ENCODE results near the gene EML6. TPM values are rescaled to one million over a fixed set of nuclear protein-coding genes. Genes with fewer than 3 reads are reported as not detected.

The EML6 gene
- total RNA-seq, 1 donor from 2014 or later: 29.7 TPM

DNA sequence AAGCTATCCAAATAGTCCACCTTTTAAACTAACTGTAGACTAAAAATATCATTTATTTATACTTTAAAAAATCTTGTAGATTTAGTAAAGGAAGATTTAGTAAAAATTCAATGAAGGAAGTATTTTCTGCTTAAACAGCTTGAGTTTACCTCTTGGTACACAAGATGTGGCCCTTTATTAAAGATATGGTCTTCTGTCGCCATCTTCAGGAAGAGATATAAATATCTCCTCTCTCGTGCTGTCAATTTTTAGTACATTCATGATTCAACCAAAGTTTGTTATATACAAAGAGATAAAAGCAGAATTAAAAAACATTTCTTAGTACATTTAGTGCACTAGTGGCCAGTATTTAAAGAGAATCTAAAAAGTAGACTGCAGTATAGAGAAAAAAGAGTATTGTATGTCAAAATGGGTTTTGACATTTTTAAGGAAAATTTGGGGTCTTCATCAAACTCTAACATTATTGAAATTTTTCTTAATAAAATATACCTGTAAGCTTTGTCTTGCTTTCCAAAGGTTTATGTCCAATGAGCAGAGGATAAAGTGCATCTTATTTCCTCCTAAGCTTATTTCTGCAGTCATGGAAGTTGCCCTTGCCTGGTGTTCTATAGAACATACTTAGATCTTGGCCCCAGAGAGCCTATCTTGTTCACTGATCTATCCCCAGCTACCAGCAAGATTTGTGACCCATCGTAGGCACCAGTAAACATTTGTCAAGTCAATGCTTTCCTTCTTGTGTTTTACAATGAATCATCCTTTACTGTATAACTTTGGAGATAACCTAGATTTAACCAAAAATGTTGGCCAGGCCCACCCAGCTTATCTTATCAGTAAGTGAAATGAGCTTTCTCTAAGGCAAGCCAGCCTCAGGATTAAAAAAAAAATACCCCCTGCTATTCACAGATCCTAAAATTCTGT lies 18.5 kb upstream of the EML6 start:
- DNase-seq (ENCODE audit: low read depth): peak; percentile 78

DNA sequence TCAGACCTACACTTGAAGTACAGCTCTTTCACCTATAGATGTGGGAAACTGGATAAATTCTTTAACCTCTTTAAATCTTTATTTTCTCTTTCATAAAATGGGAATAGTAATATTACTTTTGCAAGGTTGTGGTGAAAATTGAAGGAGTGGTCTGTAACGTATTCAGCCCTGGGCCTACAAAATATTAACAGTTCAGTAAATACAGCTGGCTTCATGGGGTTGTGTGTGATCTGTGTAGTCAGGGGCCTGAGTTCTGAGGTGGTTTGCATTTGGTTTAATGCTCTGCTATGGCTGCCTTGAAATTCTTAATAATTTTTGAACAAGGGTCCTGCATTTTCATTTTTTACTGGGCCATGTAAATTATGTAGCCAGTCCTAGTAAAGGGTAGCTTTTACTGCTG lies 16.8 kb upstream of the EML6 start:
- DNase-seq (ENCODE audit: low read depth): no peak

DNA sequence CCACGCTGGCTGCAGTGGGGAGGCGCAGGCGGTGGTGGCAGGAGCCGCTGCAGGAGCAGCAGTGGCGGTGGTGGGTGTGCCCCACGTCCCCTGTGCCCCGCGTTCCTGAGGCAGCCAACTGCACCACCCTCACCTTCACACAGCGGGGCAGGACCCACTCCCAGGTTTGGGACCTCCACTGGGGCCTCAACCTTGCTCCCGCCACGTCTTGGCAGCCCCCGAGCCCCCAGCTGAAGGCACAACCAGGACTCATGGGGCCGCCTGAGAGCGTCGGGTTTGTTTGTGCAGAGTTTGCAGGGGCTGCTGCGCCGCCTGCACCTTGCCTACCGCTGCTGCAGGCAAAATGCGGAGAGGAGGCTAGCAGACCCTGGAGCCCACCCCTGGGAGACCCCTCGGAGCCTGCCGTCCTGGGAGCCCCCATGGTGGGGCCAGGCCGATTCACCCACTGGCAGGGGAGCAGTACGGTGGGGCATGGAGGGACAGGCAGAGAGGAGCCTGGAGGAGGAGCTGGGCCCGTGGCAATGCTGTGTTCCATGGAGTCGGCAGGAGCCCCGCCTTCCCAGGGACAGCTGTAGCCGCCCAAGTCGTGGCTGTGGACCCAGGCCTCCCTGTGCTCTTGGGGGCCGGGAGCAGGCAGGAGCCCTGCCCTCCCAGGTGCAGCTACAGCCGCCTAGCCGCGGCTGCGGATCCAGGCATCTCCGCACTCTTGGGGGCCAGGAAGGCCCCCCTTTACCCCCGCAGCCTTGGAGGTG lies 14.7 kb upstream of the EML6 start:
- peak; percentile 23 for DNase-seq (ENCODE audit: low read depth)

DNA sequence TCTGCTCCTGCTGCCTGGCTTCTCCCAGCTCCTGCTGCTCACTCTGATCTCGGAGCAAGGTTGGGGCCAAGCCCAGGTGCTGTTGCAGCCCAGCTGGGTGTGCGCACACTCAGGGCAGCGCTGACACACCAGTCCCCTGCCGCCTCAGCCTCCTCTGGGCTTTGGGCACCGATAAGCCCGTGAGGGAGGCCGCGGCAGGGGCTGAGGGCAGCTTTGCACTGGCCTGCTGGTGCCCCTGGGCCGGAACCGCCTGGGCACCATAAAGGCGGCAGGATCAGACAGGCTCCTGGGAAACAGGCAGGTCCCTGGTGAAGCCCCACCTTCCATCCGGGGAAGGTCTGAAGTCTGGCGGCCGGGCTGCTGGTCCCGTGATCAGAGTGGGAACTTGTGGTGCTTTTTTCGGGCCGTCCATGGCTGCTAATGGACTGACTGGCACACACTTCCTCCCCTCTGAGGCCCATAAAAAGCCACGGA lies 14.1 kb upstream of the EML6 start:
- DNase-seq (ENCODE audit: low read depth): no peak

DNA sequence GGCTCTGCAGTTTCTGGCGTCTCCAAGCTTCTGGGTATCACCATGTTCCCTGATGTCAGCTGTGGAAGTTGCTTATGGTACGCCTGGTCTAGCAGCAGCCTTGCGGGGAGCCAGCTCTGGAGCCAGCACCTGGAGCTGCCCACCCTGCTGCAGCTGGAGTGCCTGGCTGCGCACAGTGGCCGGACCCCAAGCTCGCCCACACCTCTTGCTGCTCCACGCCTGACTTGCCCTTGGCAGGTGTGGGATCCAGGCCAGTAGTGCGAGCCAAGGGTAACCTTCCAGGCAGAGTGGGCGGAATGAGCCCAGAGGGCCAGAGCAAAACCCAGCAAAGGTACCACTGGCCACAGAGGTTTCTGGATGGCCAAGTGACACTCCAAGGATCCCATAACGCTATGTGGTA lies 13.2 kb upstream of the EML6 start:
- DNase-seq (ENCODE audit: low read depth): no peak

DNA sequence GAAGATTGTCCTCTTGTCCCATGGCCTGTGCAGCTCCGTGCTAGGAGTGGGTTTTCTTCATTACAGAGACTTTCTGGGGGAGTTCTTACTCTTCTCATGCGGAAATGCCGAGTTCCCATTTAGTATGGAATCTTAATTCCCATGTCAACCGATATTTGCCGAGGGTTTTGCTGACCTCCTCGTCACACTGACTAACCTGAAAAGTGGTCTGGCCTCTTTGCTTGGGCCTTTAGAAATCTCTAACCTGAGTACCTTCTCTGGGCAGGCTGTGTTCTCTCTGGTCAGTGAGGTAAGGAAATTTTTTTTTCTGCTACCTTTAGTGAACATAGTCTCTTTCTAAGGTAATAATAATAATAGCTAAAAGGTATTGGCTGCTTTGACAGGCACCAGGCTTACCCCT lies 10.9 kb upstream of the EML6 start:
- no peak for DNase-seq (ENCODE audit: low read depth)

DNA sequence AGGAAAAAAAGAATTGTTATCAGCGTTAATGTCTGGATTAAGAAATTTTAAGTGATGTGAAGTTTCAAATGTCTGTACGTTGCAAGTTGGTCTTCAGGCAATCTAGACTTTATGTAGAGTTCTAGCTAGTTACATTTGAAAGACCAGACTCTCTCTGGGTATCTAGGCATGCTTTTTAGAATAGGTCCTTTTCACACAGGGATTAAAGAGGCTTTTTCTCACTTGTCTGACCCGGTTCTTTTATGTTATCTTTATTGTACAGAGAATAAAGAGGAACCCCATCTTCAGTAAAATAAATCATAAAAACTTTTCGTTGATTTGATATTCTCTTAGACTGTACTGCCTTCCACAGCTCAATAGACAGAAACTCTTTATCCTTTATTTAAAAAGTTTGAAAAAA lies 8.5 kb upstream of the EML6 start:
- no peak for DNase-seq (ENCODE audit: low read depth)

DNA sequence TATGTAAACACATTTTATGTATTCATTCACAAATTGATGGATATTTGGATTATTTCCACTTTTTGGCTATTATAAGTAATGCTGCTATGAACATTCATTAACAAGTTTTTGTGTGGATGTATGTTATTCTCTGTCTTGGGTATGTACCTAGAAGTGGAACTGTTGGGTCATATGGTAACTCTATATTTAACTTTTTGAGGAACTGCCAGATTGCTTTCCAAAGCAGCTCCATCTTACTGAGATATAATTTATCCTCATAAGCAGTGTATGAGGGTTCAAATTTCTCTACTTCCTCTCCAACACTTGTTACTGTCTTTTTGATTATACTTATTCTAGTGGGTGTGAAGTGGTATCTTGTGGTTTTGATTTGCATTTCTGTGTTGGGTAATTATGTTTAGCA lies 7.1 kb upstream of the EML6 start:
- DNase-seq (ENCODE audit: low read depth): no peak

DNA sequence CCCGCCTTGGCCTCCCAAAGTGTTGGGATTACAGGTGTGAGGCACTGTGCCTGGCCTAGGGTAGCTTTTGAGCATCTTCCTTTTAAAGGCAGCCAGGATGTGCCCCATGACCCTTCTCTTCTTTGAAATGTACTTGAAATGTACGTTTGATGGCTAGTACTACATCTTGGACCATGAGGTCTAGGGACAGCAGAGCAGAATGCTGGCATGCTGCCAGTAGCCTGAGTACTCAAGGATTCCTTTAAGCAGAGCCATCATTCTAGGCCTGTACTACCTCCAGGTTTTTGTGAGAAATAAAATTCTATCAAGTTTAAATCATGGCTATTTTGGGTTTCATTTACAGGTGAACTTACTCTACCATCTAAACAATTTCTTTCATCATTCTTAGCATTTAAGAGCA lies 2.9 kb upstream of the EML6 start:
- no peak for DNase-seq (ENCODE audit: low read depth)

DNA sequence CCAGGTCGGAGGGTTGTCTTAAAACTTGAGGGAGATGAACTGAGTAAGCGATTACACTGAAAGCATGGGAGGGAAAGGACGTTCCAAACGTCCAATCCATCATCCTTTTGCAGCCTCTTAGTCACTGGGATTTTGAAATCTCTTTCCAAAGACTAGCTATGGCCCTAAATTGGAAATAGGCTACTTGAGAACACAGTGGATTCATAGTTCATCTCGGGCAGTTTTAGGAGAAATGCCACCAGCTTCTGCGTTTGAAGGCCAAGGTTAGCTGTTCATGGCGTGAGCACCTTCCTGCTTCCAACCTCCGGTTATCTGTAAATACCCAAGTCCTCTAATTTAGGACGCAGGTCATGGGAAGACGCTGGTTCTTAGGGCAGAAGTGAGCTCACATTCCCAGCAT lies 821 bp upstream of the EML6 start:
- DNase-seq (ENCODE audit: low read depth): no peak

DNA sequence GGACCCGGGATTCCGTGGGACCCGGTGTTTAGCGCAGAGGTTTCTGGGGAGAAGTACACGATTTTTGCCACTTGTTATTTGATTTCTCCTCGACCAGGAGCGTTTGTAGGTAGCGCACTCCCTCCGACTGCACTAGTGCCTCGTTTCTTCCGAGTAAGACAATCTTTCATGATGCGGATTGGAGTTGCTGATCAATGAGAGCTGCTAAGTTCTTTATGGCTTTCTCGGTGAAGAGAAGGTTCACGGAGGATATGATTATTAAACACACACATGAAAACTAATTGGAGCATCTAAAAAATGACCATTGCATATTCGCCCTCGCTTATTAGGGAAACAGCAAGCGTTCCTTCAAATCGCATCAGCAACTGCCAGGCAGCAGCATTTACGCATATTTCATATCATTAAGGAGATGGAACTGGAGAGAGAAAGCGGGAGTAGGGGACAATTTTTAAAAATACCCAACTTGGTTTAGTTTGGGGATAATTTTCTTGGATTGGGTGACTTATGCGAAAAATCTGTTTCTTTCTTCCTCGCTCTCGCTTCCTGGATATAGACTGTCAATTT lies 616 bp downstream of the EML6 start:
- no peak for DNase-seq (ENCODE audit: low read depth)

DNA sequence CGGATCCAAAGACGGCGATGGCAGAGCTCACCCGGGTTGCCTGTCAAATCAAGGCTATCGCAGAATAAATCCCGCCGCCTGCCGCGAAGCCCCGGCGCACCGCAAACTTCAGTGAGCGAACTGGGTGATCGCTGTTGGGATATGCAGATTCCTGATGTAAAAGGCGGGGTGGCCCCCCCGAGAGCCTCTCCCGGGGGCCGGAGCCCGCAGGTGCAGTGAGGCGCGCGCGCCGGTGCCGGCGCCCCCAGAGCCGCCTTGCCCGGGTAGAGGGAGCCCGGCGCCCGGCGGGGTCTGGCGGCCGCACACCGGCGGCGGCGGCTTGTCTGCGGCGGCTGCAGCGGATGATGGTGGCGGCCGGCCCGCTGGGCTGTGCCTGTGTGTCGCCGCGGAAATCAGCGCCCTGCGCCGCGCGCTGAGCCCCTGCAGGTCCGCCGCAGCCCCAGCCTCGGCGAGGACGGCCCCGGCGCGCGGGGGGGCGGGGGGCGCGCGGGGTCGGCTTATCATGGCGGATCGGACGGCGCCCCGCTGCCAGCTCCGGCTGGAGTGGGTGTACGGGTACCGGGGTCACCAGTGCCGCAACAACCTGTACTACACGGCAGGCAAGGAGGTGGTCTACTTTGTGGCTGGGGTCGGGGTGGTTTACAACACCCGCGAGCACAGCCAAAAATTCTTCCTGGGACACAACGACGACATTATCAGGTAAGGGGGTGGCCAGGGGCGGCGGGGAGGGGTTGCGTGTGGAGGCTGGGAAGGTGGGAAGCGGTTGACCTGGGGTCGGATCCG lies 1.3 kb downstream of the EML6 start:
- no peak for DNase-seq (ENCODE audit: low read depth)

DNA sequence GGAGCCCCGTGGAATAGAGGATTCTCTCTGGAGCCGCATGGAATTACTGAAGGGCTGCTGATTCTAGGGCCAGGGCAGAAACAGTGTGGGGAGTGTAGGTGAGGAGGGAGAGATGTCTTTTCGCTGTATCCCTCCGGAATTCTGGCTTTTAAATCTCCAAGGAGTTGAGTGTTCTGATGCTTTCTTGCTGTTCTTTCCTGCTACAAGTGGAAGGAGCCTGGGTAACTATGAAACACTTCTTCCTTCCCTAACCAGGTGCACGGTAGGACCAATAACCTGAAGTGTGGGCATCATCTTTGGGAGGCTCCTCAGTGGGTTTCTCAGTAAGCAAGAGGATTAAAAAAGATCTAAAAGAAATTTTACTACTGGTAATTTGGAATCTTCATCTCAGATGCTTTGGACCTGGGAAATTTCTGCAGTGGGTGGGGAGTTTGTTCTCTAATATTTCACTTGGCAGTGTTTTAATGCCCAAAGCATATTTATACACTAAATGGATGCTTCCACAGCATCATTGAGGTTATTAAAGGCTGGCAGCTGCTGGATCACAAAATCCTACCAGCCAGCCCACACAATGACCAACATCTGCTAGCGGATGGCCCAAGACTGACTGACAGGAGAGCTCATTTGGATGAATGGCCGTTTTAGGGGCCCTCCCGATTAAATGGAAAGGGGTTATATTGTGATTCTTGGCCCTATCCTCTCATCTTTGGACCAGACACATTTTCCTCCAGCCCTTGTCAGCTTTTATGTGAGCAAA lies 2.1 kb downstream of the EML6 start:
- DNase-seq (ENCODE audit: low read depth): peak; percentile 50

DNA sequence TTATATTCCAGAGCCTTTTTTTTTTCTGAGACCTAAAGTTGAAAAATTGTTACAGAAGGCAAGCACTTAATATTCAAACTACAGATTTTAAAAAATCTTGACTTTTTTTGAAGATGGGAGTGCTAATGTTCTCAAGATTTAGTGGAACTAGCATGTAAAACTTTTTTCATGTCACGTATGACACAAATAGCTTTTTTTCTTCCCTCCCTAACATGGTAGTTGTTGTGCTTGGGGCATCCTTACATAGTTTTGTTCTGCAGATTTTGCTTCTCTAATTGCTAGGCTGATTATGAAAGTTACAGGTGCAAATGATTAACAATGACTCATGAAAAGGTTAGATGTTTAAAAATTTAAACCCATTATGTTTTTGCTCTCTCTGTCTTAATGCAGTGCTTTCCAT lies 3.0 kb downstream of the EML6 start:
- DNase-seq (ENCODE audit: low read depth): no peak

DNA sequence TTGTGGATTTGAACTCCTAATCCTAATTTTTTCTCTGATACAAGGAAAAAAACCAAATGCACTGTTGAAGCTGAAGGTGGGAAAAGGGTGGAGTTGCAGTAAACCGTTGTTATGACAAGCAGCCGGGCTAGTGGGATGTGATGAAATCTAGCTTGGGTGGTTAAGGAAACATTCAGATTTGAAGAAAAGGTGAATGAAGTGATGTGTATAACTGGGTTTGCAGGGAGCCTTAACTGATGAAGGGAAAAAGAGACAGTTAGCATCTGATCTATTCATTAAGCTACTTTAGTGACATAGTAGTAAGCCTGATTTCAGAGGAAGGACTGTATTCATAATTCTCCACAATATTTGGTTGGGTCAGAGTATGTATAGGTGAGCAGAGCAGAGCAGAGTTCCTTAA lies 3.5 kb downstream of the EML6 start:
- DNase-seq (ENCODE audit: low read depth): no peak

DNA sequence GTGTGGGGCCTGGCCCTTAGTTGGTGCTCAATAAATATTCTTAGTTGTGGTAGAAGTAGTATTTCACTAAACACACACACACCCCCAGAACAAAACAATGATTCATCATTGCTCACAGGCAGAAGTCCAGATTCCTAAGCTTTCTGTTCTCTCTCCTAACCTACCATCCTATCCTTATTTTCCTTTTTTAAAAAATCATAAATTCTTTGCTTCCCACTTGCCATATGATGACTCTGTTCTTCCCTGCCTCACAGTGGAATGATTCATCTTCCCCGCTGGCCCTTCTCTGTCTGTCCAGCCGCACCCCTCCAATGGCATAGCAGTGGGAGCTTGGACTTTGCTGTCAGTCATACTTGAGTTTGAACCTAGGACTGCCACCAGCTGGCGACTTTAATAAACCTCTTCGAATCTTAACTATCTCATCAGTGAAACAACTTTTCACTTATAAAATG lies 5.2 kb downstream of the EML6 start:
- peak; percentile 81 for DNase-seq (ENCODE audit: low read depth)

DNA sequence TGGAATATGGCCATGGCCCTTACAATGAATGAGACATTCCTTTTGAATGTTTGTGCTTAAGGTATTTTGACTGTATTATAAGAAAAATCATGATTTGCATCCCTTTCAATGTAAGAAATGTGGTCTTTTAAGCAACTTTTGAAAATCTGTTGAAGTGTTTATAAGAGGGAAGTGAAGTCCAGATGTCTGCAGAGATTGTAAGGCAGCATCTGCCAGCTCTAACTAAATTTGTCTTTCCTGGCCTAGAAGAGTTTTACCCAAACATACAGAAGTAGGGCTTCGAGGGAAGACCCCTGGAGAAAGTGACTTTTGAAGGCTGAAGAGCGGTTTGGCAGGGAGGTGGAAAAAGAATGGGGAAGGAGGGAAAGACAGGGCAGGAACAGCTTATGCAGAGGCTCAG lies 12.2 kb downstream of the EML6 start:
- no peak for DNase-seq (ENCODE audit: low read depth)

DNA sequence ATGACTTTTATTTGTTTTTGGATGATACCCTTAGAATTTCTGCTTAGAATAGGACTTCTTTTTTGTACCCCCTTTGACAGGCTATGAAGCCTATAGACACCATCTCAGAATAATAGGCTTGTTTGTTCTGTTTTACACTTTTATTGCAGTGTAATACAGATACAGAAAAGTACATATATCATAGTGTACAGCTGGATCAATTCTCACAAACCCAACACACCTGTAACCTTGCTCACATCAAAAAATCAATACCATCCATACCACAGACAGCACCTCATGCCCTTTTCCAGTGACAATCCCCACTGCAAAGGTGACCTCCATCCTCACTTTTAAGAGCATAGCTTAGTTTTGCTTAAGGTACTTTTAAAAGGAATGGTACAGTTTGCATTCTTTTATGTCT lies 14.8 kb downstream of the EML6 start:
- DNase-seq (ENCODE audit: low read depth): no peak

DNA sequence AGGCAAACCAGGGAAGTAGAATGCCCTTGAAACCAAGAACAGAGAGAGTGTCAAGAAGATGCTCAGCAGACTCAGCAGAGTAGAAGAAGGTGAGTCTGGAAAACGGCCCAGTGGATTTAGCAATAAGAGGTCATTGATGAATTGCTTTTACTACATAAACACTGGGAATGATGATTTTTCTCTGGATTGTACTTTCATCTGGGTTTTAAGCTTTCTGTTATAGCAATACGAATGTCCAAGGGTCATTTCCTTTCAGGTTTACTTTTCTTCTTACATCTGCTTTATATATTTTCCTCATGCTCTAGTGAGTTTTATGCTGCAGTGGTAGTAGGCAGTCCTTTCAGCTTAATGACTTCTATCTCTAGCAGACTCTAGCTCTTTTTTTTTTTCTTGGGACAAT lies 16.9 kb downstream of the EML6 start:
- DNase-seq (ENCODE audit: low read depth): no peak

DNA sequence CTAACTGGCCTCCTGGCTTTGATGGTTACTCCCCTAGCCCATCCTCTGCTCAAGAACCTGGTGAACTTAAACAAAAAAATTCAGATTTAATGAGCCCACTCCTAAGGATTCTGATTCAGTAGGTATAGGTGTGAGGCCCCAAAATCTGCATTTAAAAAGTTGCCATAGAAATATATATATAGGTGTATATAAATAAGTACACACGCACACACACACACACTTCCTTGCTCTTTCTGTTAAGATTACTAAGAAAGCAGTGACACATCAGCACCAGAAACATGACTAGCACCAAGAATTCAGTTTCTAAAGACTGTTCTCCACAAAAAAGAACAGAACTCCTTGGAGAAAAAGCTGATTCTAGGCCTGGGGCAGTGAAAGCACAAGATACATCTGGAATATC lies 17.8 kb downstream of the EML6 start:
- no peak for DNase-seq (ENCODE audit: low read depth)

DNA sequence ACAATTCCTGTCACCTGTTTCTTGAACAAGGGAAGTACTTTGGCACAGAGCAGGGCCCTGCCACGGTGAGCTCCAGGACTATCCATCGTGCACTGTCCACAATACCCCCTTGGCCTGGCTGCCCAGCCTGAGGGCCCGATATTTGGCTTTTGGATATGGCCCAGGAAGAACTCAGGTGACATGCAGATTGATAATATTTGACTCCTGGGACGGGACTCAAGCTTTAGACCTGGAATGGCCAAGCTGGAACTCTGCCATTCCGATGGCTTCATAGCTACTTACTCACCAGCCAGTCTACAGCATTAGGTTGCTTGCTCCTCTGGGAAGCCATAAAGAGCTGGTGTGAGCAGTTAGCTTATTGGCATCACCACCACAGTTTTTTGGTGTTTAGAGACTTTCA lies 26.6 kb downstream of the EML6 start:
- DNase-seq (ENCODE audit: low read depth): no peak

All from myocyte (in vitro differentiated cells).